Measurements from ENCODE around the gene LGALS7. TPM values are rescaled to one million over a fixed set of nuclear protein-coding genes. Genes with fewer than 3 reads are reported as not detected.

LGALS7 gene
- total RNA-seq, 1 donor from 2014 or later: not detected

DNA sequence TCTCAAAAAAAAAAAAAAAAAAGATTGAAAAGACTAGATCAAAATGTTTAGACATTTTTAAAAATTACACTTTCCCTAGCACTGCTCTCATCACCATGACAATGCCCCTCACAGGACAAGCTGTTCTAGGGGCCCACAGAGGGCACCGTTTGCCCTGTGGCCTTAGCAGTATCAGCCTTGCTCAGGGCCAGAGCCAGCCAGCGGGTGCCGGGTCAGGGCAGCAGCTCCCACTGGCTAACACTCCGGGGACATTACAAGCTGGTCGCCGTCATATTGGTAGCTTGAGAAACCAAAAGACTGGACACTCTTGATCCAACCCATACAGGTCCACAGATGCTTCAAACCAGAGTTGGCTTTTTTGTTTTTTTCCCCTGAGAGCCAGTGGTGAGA, 47.0 kb downstream of the LGALS7 start:
- H3K27ac Mint-ChIP-seq (ENCODE audit: unreplicated experiment): peak overlapping the region; percentile 28
- no peak for DNase-seq
- peaks cover 9% of the 10 kb centered on the region for H3K4me1 Mint-ChIP-seq (ENCODE audit: low read depth, unreplicated experiment)
- no peak overlapping the region for H3K4me3 Mint-ChIP-seq (ENCODE audit: unreplicated experiment)
- TF ChIP-seq, protein P1, sequence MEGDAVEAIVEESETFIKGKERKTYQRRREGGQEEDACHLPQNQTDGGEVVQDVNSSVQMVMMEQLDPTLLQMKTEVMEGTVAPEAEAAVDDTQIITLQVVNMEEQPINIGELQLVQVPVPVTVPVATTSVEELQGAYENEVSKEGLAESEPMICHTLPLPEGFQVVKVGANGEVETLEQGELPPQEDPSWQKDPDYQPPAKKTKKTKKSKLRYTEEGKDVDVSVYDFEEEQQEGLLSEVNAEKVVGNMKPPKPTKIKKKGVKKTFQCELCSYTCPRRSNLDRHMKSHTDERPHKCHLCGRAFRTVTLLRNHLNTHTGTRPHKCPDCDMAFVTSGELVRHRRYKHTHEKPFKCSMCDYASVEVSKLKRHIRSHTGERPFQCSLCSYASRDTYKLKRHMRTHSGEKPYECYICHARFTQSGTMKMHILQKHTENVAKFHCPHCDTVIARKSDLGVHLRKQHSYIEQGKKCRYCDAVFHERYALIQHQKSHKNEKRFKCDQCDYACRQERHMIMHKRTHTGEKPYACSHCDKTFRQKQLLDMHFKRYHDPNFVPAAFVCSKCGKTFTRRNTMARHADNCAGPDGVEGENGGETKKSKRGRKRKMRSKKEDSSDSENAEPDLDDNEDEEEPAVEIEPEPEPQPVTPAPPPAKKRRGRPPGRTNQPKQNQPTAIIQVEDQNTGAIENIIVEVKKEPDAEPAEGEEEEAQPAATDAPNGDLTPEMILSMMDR (IDR thresholded peaks at IDR 0.05; ENCODE audit: partially characterized antibody, unreplicated experiment): no peak
- no peaks in the 10 kb centered on the region for H3K36me3 Mint-ChIP-seq (ENCODE audit: unreplicated experiment)
- H3K9me3 Mint-ChIP-seq (ENCODE audit: unreplicated experiment): peaks cover 3% of the 10 kb centered on the region
- peaks cover 7% of the 10 kb centered on the region for H3K27me3 Mint-ChIP-seq (ENCODE audit: unreplicated experiment)

DNA sequence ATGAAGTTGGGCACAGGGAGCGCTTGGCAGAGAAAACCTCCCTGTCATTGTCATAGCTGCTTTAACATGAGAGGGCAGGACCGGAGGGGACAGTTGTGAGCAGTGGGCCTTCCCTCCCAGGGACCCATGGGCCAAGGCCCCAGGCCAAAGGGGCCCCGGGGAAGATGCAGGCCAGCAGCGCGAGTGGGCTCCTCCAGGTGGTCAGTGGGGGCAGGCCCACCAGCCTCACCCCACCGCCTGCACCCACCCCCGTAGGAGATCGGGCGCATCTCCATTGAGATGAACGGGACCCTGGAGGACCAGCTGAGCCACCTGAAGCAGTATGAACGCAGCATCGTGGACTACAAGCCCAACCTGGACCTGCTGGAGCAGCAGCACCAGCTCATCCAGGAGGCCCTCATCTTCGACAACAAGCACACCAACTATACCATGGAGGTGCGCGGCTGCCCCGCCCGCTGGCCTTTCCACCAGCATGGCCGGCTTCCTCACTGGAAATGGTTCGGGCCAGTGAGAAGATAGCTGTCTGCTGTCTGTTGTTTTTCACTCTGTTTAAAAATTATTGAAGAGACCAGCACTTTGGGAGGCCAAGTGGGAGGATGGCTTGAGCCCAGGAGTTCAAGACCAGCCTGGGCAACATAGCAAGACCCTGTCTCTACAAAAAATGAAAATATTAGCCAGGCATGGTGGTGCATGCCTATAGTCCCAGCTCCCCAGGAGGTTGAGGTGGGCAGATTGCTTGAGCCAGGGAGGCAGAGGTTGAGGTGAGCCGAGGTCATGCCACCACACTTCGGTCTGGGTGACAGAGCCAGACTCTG, 47.6 kb downstream of the LGALS7 start:
- Mint-ChIP-seq H3K9me3 (ENCODE audit: unreplicated experiment) (peaks cover 3% of the 10 kb centered on the region), H3K36me3 (ENCODE audit: unreplicated experiment) (no peaks in the 10 kb centered on the region), H3K27me3 (ENCODE audit: unreplicated experiment) (peaks cover 7% of the 10 kb centered on the region), H3K27ac (ENCODE audit: unreplicated experiment) (no peak overlapping the region), H3K4me3 (ENCODE audit: unreplicated experiment) (no peak overlapping the region), H3K4me1 (ENCODE audit: low read depth, unreplicated experiment) (peaks cover 9% of the 10 kb centered on the region)
- TF ChIP-seq, protein P1 (IDR thresholded peaks at IDR 0.05; ENCODE audit: partially characterized antibody, unreplicated experiment): no peak
- DNase-seq: no peak

DNA sequence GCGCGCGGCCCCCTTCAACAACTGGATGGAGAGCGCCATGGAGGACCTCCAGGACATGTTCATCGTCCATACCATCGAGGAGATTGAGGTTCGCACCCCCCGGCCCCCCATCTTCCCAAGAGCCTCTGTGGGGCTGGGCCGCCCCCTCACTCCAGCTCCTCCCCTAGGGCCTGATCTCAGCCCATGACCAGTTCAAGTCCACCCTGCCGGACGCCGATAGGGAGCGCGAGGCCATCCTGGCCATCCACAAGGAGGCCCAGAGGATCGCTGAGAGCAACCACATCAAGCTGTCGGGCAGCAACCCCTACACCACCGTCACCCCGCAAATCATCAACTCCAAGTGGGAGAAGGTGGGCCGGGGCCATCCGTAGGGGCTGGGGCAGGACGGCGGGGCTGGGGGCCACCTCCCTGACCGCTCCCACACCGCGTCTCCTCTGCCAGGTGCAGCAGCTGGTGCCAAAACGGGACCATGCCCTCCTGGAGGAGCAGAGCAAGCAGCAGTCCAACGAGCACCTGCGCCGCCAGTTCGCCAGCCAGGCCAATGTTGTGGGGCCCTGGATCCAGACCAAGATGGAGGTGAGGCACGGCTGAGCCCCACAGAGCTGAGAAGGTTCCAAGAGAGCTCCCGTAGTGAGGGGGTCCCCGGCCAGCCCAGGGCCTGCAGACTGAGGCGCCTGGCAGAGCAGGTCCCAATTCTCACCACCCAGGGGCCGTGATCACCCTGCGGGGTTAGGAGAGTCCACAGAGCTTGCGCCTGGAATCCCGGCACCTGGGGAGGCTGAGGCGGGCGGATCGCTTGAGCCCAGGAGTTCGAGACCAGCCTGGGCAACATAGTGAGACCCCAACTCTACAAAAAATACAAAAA, 49.1 kb downstream of the LGALS7 start:
- Mint-ChIP-seq H3K36me3 (ENCODE audit: unreplicated experiment) (no peaks in the 10 kb centered on the region), H3K4me1 (ENCODE audit: low read depth, unreplicated experiment) (no peaks in the 10 kb centered on the region), H3K4me3 (ENCODE audit: unreplicated experiment) (no peak overlapping the region), H3K27ac (ENCODE audit: unreplicated experiment) (no peak overlapping the region), H3K9me3 (ENCODE audit: unreplicated experiment) (peaks cover 3% of the 10 kb centered on the region), H3K27me3 (ENCODE audit: unreplicated experiment) (peaks cover 6% of the 10 kb centered on the region)
- TF ChIP-seq, protein P1 (IDR thresholded peaks at IDR 0.05; ENCODE audit: partially characterized antibody, unreplicated experiment): no peak
- DNase-seq: no peak

DNA sequence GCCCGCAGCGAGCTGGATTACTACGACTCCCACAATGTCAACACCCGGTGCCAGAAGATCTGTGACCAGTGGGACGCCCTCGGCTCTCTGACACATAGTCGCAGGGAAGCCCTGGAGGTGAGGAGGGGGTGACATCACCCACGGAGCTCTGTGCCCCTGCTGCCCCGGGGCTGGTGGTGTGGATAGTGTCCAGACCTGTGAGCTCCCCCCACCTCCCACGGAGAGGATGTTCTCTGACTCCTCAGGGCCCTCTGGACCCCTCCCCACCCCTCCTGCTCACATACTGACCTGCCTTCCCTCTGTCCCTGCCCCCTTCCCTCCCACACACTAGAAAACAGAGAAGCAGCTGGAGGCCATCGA, 49.7 kb downstream of the LGALS7 start:
- TF ChIP-seq, protein P1 (IDR thresholded peaks at IDR 0.05; ENCODE audit: partially characterized antibody, unreplicated experiment): no peak
- Mint-ChIP-seq H3K27ac (ENCODE audit: unreplicated experiment) (peak overlapping the region; percentile 43), H3K9me3 (ENCODE audit: unreplicated experiment) (peaks cover 3% of the 10 kb centered on the region), H3K4me1 (ENCODE audit: low read depth, unreplicated experiment) (no peaks in the 10 kb centered on the region), H3K27me3 (ENCODE audit: unreplicated experiment) (peaks cover 8% of the 10 kb centered on the region), H3K4me3 (ENCODE audit: unreplicated experiment) (no peak overlapping the region), H3K36me3 (ENCODE audit: unreplicated experiment) (no peaks in the 10 kb centered on the region)
- DNase-seq: no peak
